ENCODE results near the gene EBF3.

Gene EBF3

DNA sequence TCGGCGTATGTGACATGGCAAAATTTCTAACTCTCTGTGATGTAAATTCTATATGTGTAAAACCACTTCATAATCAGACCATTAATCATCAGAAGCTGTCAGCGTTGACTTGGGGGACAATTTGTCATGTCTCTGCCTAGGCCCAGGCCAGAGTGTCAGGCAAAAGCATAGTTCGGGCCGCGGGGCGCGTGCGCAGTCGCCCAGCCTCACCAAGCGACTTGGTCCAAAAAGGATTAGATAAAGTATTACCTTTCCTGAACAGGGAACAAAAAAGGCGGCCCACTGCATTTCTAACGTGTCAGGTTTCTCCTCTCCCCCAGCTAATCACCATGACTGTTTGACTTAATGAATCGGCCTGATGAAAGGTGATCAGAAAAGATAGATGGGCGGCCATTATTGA lies 114.2 kb downstream of the EBF3 start:
- H3K4me3 ChIP-seq (replicated peaks; ENCODE audit: low read depth, low read length), result no peak overlapping the region
- DNase-seq (ENCODE audit: extremely low read depth, low read depth), result no peak
- TF ChIP-seq, protein P1, sequence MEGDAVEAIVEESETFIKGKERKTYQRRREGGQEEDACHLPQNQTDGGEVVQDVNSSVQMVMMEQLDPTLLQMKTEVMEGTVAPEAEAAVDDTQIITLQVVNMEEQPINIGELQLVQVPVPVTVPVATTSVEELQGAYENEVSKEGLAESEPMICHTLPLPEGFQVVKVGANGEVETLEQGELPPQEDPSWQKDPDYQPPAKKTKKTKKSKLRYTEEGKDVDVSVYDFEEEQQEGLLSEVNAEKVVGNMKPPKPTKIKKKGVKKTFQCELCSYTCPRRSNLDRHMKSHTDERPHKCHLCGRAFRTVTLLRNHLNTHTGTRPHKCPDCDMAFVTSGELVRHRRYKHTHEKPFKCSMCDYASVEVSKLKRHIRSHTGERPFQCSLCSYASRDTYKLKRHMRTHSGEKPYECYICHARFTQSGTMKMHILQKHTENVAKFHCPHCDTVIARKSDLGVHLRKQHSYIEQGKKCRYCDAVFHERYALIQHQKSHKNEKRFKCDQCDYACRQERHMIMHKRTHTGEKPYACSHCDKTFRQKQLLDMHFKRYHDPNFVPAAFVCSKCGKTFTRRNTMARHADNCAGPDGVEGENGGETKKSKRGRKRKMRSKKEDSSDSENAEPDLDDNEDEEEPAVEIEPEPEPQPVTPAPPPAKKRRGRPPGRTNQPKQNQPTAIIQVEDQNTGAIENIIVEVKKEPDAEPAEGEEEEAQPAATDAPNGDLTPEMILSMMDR (IDR thresholded peaks at IDR 0.05; ENCODE audit: low read depth, low read length, missing control alignments), result no peak

DNA sequence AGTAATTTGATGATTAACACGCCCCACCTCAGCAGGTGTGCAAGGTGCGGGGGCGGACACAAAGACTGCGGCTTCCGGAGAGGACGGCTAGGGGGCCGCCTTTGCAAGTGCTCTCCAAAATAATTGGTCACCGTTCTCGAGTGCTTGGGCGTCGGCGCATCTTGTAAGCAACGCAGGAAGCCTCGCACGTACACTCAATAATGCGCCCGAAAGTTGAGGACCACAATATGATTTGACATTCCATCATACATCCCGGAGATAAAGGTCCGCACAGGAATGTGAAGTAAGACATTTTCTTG lies 114.7 kb downstream of the EBF3 start:
- H3K4me3 ChIP-seq (replicated peaks; ENCODE audit: low read depth, low read length), result no peak overlapping the region
- TF ChIP-seq, protein P1 (IDR thresholded peaks at IDR 0.05; ENCODE audit: low read depth, low read length, missing control alignments), result no peak
- no peak for DNase-seq (ENCODE audit: extremely low read depth, low read depth)

- TF ChIP-seq, protein P1 (IDR thresholded peaks at IDR 0.05; ENCODE audit: low read depth, low read length, missing control alignments), result no peak
- DNase-seq (ENCODE audit: extremely low read depth, low read depth), result no peak
- H3K4me3 ChIP-seq (replicated peaks; ENCODE audit: low read depth, low read length), result no peak overlapping the region
Measured at GRCh38 chr10:129848696-129849451, 115.2 kb downstream of the EBF3 start.

DNA sequence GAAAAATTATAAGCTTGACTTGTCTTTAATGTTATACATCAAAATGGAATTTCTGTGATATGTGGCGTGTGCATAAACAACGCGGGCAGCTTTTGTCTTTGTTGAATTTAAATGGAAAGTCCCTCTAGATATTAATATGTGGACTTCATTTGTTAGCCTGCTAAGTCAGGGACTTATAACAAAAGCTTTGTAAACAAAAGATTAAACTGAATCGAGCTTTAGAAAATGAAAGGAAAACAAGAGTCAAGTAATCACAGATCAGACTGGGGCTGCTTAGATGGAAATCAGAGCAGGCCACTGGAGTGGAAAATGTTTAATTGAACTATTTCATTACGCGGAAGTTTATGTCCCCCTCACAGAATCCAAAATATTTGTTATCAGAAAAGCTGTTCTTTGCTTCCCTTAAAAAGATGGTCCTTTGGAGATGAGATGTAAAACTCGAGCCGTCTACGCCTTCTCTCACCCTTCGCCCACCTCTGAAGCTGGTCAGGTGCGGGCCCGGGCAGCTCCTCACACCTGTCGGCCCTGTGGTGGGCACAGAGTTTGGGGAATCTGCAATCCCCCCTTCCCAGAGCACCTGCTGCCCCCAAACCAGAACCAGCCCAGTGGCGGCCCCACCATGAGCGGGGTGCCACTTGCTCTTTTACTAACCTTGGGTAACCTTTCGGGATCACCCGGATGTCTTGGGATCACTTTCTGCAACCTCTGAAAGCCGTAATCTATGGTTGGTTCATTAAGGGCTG lies 116.2 kb downstream of the EBF3 start:
- DNase-seq (ENCODE audit: extremely low read depth, low read depth), result no peak
- no peak overlapping the region for H3K4me3 ChIP-seq (replicated peaks; ENCODE audit: low read depth, low read length)
- TF ChIP-seq, protein P1 (IDR thresholded peaks at IDR 0.05; ENCODE audit: low read depth, low read length, missing control alignments), result no peak

GRCh38 chr10:129846991-129847391 lies 117.1 kb downstream of the EBF3 start:
- DNase-seq (ENCODE audit: extremely low read depth, low read depth), result no peak
- TF ChIP-seq, protein P1 (IDR thresholded peaks at IDR 0.05; ENCODE audit: low read depth, low read length, missing control alignments), result no peak

DNA sequence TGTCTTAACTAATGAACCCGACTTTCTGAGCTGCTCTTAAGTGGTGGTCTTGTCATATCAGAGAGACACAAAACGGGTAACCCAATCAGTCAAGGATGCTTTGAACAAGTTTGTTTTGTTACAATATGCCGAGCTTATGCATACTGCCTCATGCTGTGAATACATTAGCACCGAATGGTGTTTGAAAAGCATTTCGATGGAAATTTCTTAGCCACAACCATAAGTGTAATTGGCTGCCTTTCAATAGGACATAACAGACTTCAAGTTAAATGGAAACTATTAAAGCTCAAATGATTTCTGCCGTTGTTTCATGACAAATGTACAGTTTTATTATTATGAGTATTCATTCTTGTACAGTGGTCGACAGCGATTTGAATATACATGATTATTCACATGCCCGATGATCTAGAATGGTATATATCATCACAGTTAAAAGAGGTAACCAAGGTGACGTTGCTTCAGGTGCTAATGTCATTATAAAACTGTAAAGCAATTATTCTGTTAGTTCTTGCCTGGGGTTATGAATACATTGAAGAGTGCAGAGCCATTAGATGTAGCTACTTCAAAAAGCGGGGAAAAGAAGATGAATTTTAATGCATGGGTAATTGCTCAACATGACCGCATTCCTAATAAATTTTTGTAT lies 118.8 kb downstream of the EBF3 start:
- no peak for DNase-seq (ENCODE audit: extremely low read depth, low read depth)
- TF ChIP-seq, protein P1 (IDR thresholded peaks at IDR 0.05; ENCODE audit: low read depth, low read length, missing control alignments), result no peak
- H3K4me3 ChIP-seq (replicated peaks; ENCODE audit: low read depth, low read length), result no peak overlapping the region

More at GRCh38 chr10:129846991-129847391, 117.1 kb downstream of the EBF3 start:
- no peak overlapping the region for H3K4me3 ChIP-seq (replicated peaks; ENCODE audit: low read depth, low read length)
